SHP77 (cell line): Measurements from ENCODE around the gene FYB1.

Experiments used
- DNase-seq, 2 experiments: peaks; one replicate each; lab custom pipeline; 2025; lab: John Stamatoyannopoulos, UW

Gene FYB1

DNA sequence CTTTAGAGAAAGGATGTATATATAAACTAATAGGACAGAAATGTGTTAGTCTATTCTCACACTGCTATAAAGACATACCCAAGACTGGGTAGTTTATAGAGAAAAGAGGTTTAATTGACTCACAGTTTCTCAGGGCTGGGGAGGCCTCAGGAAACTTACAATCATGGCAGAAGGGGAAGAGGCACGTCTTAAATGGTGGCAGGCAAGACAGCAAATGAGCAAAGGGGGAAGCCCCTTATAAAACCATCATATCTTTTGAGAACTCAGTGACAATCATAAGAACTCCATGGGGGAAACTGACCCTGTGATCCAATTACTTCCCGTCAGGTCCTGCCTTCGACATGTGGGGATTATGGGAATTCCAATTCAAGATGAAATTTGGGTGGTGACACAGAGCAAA, 136.4 kb downstream of the FYB1 start:
- DNase-seq, result no peak

DNA sequence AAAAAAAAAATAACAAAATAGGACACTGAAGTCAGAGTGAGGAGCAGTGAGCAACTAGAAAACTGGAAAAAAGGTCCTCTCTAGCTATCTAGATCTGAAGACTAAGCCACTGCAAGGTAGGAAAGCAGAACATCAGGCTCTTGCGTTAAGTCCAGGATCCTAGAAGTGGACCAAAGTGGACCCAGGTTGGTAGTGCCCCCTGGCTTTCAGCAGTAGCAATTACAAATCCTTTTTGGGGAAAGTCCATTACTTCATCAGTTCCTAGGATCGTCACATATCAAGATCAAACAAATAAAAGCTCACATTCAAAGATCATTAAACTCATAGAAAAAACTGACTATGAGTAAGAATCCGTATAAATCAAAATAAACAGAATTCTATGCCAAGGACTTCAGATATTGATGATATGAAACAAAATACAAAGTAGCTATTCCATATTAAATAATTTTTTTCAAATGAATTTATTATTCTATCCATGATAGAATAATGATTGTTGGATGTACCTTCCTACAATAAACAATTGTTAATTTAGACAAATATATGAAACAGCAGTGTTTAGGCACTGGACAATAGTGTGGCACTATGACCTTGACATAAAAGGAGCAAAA, 138.7 kb downstream of the FYB1 start:
- DNase-seq, result peak; percentile 43

GRCh38 chr5:39080168-39080567, 139.2 kb downstream of the FYB1 start:
- no peak for DNase-seq

DNA sequence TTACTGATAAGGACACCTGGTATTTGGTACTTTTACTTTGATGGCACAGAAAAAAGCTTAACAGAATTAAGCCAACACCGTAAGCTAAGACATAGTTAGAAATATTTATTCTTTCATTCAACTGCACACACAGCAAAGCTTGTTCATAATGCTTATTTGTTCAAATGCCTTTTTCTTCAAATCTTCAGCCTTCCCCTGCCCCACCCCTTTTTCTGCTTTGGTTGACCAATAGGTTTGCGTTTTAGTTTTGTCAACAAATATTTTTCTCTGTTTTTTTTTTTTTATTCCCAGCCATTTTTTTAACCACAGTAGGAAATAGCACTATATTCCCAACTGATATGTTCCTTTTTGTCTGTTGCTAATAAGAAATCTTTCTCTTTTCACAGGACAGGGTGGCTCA, 140.2 kb downstream of the FYB1 start:
- no peak for DNase-seq

- DNase-seq, result peak in 1 of 2 experiments; percentile 19
Observed at GRCh38 chr5:39076757-39077728, 142.3 kb downstream of the FYB1 start.

DNA sequence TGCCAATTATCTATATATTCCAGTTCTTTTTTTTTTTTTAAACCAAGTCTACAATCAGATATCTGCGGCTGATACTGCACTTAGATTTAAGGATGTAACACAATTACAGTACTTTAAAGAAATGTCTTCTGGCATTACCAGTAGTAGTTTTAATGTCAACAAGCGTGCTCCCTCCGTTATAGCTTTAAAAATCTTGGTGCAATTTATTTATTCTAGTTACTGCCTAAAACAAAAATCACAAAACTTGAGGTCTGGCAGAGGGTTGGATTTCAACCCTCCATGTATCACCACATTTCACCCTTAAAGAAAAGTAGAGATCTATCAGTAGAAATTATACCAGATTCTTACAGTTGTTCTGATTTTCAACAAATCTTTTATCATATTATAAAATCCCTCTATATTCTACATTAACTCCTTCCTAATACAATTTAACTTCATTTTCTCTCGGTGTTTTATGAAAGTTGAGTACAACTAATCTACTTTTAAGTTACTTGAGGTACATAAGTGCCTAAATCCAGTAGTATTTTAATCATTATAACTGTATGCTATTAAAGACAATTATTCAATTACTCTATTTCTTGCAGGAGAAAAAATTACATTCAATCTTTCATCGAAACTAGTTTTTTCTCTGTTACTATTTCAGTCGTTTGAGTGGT, 143.1 kb downstream of the FYB1 start:
- no peak for DNase-seq

DNA sequence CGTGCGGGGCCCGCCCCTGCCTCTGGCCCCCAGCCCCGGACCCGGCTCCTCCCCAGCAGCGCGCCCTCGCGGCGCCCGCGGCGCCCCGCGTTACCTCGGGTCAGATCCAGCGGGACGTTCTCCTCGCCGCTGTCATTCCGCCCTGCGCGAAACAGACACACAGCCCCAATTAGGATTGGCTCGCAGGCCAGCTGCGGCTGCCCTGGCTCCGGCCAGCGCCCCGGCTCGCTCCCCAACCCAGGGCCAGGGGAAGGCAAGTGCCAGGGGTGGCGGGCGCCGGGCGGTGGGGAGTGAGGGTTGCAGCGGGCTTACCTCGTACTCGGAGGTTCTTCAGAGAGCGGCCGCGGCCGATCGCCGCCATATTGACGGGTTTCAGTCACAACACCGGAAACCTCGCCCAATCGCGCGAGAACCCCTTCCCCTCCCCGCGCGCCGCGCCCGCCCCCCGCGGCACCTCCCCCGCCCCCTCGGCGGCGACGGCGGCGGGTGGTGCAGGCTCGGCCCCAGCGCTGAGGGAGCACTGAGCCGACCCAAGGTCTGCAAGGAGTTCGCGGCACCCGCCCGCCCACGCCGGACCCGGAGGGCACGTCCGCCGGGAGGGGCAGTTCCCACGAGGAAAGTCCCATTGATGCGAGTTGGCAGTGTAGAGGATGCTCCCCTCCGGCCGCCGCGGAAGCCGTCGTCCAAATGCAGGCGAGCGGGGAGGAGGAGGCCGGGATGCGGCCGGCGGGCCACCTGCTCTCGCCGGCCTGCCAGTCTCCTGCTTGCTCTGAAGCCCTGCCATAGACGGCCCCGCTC, 145.1 kb downstream of the FYB1 start, which contains the start of gene RICTOR:
Gene RICTOR (minus strand): TSS at position 383 of the 798 bp plus-strand sequence. CDS start 22 bp downstream, at position 361.
- peak; percentile 92 to 95 for DNase-seq

DNA sequence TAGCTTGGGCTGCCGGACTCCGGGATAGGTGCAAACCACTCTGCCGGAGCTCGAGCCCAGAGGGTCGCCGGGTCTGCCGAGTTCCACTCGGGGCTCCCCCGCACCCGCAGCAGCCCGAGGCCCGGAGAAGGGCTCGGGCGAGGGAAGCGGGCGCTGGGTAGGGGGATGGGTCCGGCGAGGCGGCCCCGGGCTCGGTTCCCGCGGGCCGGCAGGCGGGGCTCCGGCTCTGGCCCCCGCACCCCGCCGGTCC, 145.7 kb downstream of the FYB1 start:
- no peak for DNase-seq

GRCh38 chr5:39072925-39073766, 146.2 kb downstream of the FYB1 start:
- peak; percentile 65 to 72 for DNase-seq

GRCh38 chr5:39068099-39068498, 151.3 kb downstream of the FYB1 start:
- no peak for DNase-seq

- DNase-seq, result no peak
Observed at GRCh38 chr5:39064450-39064849, 154.9 kb downstream of the FYB1 start.

- no peak for DNase-seq
Observed at GRCh38 chr5:39063037-39063436, 156.3 kb downstream of the FYB1 start.

DNA sequence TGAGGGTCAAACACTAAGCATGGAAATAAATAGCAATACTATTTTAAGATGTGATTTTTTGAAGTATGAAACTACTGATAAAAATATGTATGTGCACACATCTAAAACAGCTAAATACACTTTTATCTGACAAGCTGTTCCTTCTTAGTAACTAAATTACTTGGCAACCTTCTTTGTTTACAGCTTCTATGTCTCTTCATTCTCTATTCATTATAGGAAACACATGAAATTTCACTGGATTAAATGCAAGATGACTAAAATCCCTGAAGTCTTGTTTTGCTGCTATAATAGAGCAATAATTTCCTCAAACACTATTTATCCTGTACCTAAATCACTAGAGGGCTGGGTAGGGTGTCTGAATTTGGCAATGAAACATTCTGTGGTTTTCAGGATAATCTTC, 156.8 kb downstream of the FYB1 start:
- DNase-seq, result no peak

DNA sequence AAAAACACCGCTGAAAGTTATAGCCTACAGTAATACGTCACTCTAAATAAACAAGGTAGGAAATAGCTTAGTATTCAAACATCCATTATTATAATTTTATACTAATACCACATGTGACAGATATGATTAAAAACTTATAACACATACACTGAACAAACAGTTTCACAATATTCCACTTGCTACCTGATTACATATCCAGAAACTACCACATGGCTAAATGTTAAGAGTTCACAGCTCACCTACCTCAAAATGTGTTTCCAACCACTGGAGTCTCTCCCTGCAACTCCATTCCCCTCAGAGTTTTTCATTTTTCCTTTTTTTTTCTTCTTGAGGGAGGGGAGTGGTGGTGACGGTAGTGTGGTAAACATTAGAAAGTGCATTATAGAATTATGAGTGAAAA, 157.3 kb downstream of the FYB1 start:
- DNase-seq, result no peak

DNA sequence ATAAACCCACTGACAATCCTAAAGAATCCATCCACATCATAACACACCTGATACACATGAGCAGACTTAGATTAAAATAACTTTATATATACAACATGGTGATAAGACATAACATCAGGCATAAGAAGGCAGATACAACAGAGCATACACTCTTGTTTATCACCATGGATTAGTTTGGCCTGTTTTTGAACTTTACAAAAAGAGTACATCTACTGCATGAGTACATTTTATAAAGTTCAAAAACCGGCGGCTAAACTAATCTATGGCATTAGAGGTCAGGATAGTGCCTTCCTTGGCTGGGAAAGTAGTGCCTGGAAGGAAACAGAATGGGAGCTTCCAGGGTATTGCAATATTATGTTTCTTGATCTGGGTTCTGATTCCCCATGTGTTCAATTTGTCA, 160.3 kb downstream of the FYB1 start:
- DNase-seq, result no peak

- no peak for DNase-seq
Observed at GRCh38 chr5:39058178-39058921, 161.0 kb downstream of the FYB1 start.

GRCh38 chr5:39057734-39058133, 161.6 kb downstream of the FYB1 start:
- no peak for DNase-seq

DNA sequence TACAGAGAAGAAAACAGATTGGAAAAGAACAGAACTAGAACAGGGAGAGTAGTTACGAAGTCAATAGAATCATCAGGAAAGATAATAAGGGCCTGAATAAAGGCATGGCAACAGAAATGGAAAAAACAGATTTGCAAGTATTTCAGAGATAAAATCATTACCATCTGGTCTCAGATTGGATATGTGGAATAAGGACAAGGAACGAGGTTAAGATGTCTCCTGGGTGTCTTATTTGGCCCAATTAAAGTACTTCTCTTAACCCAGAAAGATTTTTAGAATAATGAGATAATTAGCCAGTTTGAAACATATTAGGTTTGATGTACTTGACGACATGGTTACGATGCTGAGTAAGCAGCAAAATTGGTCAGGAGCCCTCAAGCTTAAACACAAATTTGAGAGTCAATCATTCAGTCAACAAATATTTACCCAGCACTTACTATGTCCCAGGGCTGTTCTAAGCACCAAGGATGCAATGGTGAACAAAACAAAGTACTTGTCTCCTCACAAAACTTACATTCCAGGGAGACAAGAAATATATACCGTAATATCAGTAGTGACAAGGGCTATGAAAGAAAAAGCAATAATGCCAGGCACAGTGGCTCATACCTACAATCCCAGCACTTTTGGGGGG, 163.5 kb downstream of the FYB1 start:
- DNase-seq, result peak in 1 of 2 experiments; percentile 8
